WERI-Rb-1 (cell line): ENCODE measurements around the gene ACKR3.

Experiments
- DNase-seq: peaks from one replicate; pipeline ENCODE4 v3.0.0-alpha.2; 2020
- H3K27ac ChIP-seq: fragments of 250-450 bp; sonication (Bioruptor Pico); 2 replicates; pipeline ENCODE4 v1.5.1; 2020; ENCODE audit warnings: mild to moderate bottlenecking, moderate library complexity
- H3K27me3 ChIP-seq: fragments of 250-450 bp; sonication (Bioruptor Pico); 2 replicates; pipeline ENCODE4 v1.5.1; 2021; ENCODE audit warnings: mild to moderate bottlenecking, low read depth, moderate library complexity; ENCODE audit not compliant: insufficient read depth, severe bottlenecking
- H3K36me3 ChIP-seq: fragments of 250-450 bp; sonication (Bioruptor Pico); 2 replicates; pipeline ENCODE4 v1.5.1; 2020; ENCODE audit warnings: mild to moderate bottlenecking, moderate library complexity
- H3K4me3 ChIP-seq: 2 replicates; pipeline ENCODE4 v1.5.1; 2011; ENCODE audit warnings: low read depth, mild to moderate bottlenecking, control low read depth, low read length
- H3K9me3 ChIP-seq: fragments of 250-450 bp; sonication (Bioruptor Pico); 2 replicates; pipeline ENCODE4 v1.5.1; 2021; ENCODE audit warnings: mild to moderate bottlenecking, moderate library complexity; ENCODE audit not compliant: severe bottlenecking
- TF ChIP-seq, protein P1 (sequence below): IDR thresholded peaks from 2 replicates; pipeline ENCODE4 v1.5.1; 2011; ENCODE audit warnings: low read depth, mild to moderate bottlenecking, control low read depth, inconsistent platforms, low read length

ACKR3 gene

DNA sequence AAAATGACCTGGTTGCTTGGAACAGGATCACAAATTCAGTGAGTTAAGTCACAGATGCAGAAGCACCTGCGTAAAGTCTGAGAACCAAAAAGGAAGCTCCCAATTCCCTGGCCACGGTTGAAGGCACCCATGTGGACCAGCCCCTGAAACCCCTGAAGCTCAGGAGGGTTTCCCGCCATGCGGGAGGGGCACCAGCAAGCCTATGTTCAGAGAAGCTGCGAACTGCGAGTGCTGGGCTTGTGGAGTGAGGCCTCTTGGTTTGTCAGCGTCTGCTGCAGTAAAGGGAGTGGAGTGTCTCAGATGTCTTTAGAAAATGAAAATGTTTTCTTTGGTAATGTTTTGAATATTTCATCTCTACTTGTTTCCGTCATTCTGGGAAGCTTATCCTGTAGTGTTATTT lies 16.1 kb upstream of the ACKR3 start:
- DNase-seq, result no peak
- Histone ChIP-seq H3K27ac (no peak overlapping the region), H3K27me3 (no peaks in the 10 kb centered on the region), H3K9me3 (no peaks in the 10 kb centered on the region), H3K4me3 (no peak overlapping the region), H3K36me3 (no peaks in the 10 kb centered on the region)
- TF ChIP-seq, protein P1, sequence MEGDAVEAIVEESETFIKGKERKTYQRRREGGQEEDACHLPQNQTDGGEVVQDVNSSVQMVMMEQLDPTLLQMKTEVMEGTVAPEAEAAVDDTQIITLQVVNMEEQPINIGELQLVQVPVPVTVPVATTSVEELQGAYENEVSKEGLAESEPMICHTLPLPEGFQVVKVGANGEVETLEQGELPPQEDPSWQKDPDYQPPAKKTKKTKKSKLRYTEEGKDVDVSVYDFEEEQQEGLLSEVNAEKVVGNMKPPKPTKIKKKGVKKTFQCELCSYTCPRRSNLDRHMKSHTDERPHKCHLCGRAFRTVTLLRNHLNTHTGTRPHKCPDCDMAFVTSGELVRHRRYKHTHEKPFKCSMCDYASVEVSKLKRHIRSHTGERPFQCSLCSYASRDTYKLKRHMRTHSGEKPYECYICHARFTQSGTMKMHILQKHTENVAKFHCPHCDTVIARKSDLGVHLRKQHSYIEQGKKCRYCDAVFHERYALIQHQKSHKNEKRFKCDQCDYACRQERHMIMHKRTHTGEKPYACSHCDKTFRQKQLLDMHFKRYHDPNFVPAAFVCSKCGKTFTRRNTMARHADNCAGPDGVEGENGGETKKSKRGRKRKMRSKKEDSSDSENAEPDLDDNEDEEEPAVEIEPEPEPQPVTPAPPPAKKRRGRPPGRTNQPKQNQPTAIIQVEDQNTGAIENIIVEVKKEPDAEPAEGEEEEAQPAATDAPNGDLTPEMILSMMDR, result no peak

DNA sequence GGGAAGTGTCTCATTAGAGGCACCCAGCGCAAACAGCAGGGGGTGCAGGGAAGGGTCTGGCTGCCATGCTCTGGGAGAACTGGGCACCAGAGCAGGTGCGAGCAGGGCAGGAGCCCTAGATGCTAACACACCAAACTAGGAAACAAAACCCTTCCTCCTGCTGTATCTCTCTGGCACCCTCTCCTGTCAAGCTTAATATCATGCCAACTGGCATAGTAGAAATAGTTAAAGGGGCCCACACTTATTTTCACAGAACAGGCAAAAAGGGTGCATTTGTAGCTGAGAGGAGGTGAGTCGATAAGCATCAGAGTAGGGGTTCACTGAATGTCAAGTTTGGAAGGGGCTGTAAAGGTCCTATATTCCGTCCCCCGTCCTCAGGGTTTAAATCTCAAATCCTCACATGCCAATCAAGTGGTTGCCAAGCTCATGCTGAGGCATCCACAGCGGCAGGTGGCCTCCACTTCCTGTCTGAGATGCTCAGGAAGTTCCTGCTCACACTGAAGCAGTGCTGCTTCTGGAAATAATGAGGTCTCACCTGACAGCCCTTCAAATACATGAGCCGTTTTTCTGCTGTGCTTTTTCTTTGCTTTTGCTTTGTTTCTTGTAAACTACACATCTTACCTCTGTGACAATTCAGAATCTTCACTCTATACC lies 14.9 kb upstream of the ACKR3 start:
- TF ChIP-seq, protein P1, result no peak
- no peak for DNase-seq
- Histone ChIP-seq H3K27me3 (no peaks in the 10 kb centered on the region), H3K27ac (no peak overlapping the region), H3K36me3 (no peaks in the 10 kb centered on the region), H3K9me3 (no peaks in the 10 kb centered on the region), H3K4me3 (no peak overlapping the region)

DNA sequence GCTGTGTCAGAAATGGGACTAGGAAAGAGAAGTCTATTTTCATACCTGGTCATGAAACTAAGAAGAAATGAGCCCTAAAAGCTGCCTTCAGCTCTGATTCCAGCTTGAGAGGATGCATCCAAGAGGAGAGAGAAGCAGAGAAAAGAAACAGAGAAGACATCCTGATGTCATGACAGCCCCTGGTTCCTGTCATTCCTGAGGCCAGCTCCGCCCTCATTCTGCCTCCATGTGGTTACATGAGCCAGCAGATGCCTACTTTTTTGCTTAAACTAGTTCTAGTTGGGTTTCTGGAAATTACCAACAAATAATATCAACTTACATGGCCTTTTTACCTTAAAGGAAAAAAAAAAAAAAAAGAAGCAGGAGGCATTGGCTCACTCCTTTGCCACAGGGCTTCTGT lies 14.1 kb upstream of the ACKR3 start:
- H3K27ac ChIP-seq, result no peak overlapping the region
- TF ChIP-seq, protein P1, result no peak
- H3K27me3 ChIP-seq, result no peaks in the 10 kb centered on the region
- H3K36me3 ChIP-seq, result no peaks in the 10 kb centered on the region
- no peak for DNase-seq
- no peaks in the 10 kb centered on the region for H3K9me3 ChIP-seq
- no peak overlapping the region for H3K4me3 ChIP-seq

DNA sequence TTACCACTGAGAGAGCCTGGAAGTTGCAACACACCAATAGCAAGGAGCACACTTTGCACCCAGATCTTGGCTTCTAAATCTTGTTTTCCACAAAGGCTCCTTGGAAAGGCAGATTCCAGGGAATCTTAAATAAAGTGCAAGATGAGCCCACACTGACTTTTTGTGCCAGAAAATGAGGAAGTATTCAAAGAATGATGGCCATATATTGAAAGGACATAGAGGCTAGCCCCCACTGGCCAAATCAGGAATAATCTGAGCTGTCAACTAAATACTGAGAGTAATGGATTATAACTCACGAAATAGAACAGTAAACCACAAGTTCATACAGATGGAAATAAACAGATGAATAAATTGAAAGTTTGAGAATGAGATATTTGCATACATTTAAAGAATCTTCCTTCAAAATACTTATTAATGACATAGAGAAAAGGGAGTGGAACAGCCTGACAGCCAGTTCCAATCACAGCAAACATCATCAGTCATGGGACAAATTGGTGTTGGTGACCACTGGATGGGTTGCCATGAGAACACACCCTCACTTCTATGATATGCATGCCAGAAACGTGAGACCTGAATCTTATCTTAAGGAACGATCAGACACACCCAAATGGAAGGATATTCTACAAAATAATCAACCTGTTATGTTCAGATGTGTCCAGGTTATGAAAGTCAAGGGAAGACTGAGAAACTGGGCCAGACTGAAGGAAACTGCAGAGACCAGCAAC lies 12.2 kb upstream of the ACKR3 start:
- Histone ChIP-seq H3K27ac (no peak overlapping the region), H3K27me3 (no peaks in the 10 kb centered on the region), H3K9me3 (no peaks in the 10 kb centered on the region), H3K4me3 (no peak overlapping the region), H3K36me3 (no peaks in the 10 kb centered on the region)
- no peak for DNase-seq
- TF ChIP-seq, protein P1, result no peak

DNA sequence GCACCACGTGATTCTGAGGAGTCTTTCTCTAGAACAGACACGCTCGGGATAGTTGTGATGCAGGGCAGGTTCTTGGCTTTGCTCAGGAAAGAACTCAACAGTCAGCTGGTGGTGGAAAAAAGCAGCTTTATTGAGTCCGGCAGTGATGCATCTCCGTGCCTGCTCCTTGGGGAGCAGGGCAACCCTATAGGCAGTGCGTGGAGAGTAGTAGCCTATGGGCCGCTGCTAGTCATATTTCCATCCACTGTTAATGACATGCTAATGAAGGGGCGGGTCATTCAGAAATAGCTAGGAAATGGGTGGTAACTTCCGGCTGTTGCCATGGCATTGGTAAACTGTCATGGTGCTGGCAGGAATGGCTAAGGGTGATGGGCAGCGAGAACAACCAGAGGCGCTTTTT lies 11.6 kb upstream of the ACKR3 start:
- Histone ChIP-seq H3K36me3 (no peaks in the 10 kb centered on the region), H3K4me3 (no peak overlapping the region), H3K9me3 (no peaks in the 10 kb centered on the region), H3K27me3 (no peaks in the 10 kb centered on the region), H3K27ac (no peak overlapping the region)
- TF ChIP-seq, protein P1, result no peak
- DNase-seq, result no peak
